Gastrocnemius medialis (tissue), 4 donors: ENCODE results near the gene KIF7. TPM values are rescaled to one million over a fixed set of nuclear protein-coding genes. Genes with fewer than 3 reads are reported as not detected.

Source experiments
- ATAC-seq, 2 donors: fragments of 150-250 bp; one replicate each; pipeline ENCODE4 v1.9.1; 2016
- DNase-seq, 2 donors: peaks; one replicate each; pipeline ENCODE4 v3.0.0-alpha.2; 2019
- H3K27ac ChIP-seq, 4 donors: fragments of 200-600 bp; sonication (generic); 1 replicate in 1 of 4; 2 replicates in 3 of 4; pipeline ENCODE4 v1.5.1; 2016 to 2018; ENCODE audit warnings: mild to moderate bottlenecking in 2 of 4, moderate library complexity in 1 of 4
- H3K27me3 ChIP-seq, 3 donors: fragments of 200-600 bp; sonication (generic) in 2 of 3; 1 replicate in 1 of 3; 2 replicates in 2 of 3; pipeline versions ENCODE4 v1.5.1 to v1.6.0; 2016 to 2019; ENCODE audit warnings: mild to moderate bottlenecking in 1 of 3, moderate library complexity in 1 of 3
- H3K36me3 ChIP-seq, 2 donors: fragments of 200-600 bp; sonication (generic) in 1 of 2; one replicate each; pipeline ENCODE4 v1.5.1; 2017 to 2018
- H3K4me1 ChIP-seq, 2 donors: fragments of 200-600 bp; sonication (generic) in 1 of 2; one replicate each; pipeline ENCODE4 v1.5.1; 2016 to 2017; ENCODE audit warnings: mild to moderate bottlenecking in 2 of 2
- H3K4me3 ChIP-seq, 4 donors: fragments of 200-600 bp; sonication (generic) in 3 of 4; 1 replicate in 1 of 4; 2 replicates in 3 of 4; pipeline ENCODE4 v1.5.1; 2016 to 2019; ENCODE audit warnings: mild to moderate bottlenecking in 2 of 4
- H3K9me3 ChIP-seq, 3 donors: fragments of 200-600 bp; sonication (generic) in 2 of 3; 1 replicate in 1 of 3; 2 replicates in 2 of 3; pipeline ENCODE4 v1.5.1; 2016 to 2019
- POLR2A ChIP-seq, 2 donors: fragments of 450-650 bp; IDR thresholded peaks; one replicate each; pipeline ENCODE4 v1.6.1; 2017; ENCODE audit warnings: antibody characterized with exemption in 2 of 2, mild to moderate bottlenecking in 2 of 2, moderate library complexity in 2 of 2
- in situ Hi-C, 4 donors: fragments of 200-750 bp; cut with MboI; loops; one replicate each; pipeline versions ENCODE4 v1.15.0 to v1.8.0; 2017; ENCODE audit warnings: low sequenced_read_pairs in 4 of 4
- intact Hi-C: fragments of 100-400 bp; cut with DNase I; formaldehyde crosslinking; loops from one replicate; pipeline ENCODE4 v1.15.1; 2023; ENCODE audit warnings: low total_unique reads
- total RNA-seq, 4 donors: library from RNA; depleted of rRNA; stranded (reverse); fragments of >200 nt; gene quantifications; one replicate each; pipeline versions ENCODE4 v1.1.0 to v1.2.3, GENCODE V29; 2016
- TF ChIP-seq, protein P1 (sequence below), 5 experiments: fragments of 450-650 bp in 3 of 5; fragments of 200-600 bp in 2 of 5; sonication (generic) in 2 of 5; IDR thresholded peaks in 4 of 5; conservative IDR thresholded peaks in 1 of 5; 1 replicate in 4 of 5; 2 replicates in 1 of 5; pipeline ENCODE4 v1.5.1; 2016 to 2019; ENCODE audit warnings: antibody characterized with exemption in 5 of 5, mild to moderate bottlenecking in 3 of 5, moderate library complexity in 3 of 5

The KIF7 gene
- total RNA-seq, 4 donors from 2014 or later = 0.19 to 0.66 (median 0.61) TPM

DNA sequence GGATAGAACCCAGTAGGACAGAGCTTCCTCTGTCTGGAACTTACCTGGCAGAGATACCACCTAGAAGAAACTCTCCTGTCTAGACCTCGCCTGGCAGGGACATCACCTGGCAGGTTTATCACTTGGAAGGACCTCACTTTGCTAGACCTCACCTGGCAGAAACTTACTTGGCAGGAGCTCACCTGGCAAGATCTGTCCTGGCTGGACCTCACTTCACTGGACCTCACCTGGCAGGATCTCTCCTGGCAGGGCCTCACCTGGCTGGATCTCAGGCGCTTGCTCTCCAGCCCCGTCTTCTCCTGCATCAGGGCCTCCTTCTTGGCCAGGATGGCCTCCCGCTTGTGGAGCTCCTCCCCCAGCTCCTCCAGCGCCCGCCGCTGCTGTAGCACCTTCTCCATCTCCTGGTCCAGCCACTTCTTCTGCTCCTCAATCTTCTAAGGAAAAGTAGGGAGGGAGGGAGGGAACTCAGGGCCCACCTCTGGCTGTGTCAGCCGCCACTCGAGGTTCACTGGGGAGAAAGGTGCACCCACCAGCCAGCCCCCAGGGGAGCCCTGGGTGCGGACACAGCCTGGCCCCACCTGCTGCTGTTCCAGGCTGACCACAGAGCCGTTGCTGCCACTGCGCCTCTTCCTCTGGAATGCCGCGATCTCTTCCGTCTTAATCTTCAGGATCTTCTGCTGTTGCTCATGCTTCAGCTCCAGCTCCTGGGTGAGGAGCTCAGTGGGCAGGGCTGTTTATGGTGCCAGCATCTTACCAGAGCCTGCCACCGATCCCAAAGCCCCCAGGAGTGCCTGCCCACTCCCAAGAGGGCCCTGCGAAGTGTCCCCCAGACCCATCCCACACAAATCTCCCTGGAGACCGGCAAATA lies 22.5 kb downstream of the KIF7 start:
- Histone ChIP-seq H3K36me3 (no peaks in the 10 kb centered on the region), H3K9me3 (no peaks in the 10 kb centered on the region), H3K4me3 (no peak overlapping the region), H3K4me1 (no peaks in the 10 kb centered on the region), H3K27me3 (no peaks in the 10 kb centered on the region), H3K27ac (no peak overlapping the region)
- in situ Hi-C loops (no loop called here), intact Hi-C loops (no loop called here)
- ATAC-seq (no peak), DNase-seq (no peak)
- no peak for TF ChIP-seq POLR2A (IDR thresholded peaks at IDR 0.05)
- TF ChIP-seq, protein P1, sequence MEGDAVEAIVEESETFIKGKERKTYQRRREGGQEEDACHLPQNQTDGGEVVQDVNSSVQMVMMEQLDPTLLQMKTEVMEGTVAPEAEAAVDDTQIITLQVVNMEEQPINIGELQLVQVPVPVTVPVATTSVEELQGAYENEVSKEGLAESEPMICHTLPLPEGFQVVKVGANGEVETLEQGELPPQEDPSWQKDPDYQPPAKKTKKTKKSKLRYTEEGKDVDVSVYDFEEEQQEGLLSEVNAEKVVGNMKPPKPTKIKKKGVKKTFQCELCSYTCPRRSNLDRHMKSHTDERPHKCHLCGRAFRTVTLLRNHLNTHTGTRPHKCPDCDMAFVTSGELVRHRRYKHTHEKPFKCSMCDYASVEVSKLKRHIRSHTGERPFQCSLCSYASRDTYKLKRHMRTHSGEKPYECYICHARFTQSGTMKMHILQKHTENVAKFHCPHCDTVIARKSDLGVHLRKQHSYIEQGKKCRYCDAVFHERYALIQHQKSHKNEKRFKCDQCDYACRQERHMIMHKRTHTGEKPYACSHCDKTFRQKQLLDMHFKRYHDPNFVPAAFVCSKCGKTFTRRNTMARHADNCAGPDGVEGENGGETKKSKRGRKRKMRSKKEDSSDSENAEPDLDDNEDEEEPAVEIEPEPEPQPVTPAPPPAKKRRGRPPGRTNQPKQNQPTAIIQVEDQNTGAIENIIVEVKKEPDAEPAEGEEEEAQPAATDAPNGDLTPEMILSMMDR (IDR thresholded peaks at IDR 0.05 in 4 of 5, conservative IDR thresholded peaks at IDR 0.05 in 1 of 5) = no peak

DNA sequence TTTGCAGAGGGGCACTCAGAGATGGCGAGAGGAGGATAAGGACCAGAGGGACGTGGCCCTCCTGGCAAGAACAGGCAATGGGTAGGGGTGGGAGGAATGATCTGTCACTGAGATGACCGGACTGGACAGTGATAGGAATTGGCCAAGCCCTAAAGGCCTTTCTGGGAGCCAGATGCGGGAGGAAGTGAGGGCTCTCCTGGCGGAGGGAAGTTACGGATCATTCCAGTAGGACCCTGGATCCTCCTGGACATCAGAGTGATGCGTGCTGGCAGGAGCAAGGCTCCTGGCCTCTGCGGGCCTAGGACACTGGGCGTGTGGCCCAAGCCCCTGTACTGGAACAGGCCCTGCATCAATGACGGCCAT lies 23.4 kb downstream of the KIF7 start:
- in situ Hi-C loops (no loop called here), intact Hi-C loops (no loop called here)
- no peak overlapping the region for H3K27ac ChIP-seq
- H3K4me1 ChIP-seq = no peaks in the 10 kb centered on the region
- H3K27me3 ChIP-seq = no peaks in the 10 kb centered on the region
- TF ChIP-seq, protein P1 (IDR thresholded peaks at IDR 0.05 in 4 of 5, conservative IDR thresholded peaks at IDR 0.05 in 1 of 5) = no peak
- no peak for TF ChIP-seq POLR2A (IDR thresholded peaks at IDR 0.05)
- no peaks in the 10 kb centered on the region for H3K9me3 ChIP-seq
- no peaks in the 10 kb centered on the region for H3K36me3 ChIP-seq
- ATAC-seq (no peak), DNase-seq (no peak)
- H3K4me3 ChIP-seq = no peak overlapping the region

DNA sequence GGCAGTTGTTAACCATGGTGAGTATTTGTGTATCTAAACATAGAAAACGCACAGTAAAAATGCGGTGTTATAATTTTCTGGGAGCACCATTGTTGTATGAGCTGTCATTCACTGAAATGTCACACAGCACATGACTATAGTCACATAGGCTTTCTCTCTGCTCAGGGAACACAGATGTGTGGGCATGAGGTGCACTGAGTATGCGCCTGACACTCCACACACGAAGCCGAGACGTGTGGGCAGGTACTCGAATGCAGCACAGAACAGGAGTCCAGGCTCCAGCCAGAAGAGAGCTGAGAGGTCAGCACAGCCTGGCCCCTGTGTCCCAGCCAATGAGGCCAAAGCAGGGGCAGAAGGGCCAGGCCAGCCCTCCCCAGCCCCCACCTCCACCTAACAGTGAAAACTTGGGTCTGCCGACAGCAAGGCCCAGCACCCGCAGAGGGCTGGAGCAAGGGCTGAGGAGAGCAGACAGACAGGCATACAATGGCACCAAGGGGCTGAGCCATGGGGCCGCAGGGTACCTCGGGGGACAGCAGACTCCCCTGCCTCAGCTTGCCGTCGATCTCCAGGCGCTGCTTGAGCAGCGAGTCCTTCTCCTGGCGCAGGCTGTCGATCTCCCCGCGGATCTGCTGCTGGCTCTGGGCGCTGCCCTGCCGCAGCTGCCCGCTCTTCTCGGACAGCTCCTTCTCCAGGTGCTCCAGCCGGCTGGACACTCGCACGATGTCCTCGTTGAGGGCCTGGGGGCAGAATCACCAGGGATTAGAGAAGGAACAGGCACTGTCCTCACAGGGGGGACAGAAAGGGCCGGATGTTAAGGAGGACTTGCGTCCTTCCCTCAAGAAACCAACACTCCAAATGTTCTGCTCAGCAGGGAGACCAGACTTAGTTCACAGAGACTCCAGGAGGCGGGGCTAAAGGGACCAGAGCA lies 24.0 kb downstream of the KIF7 start:
- intact Hi-C loops (no loop called here), in situ Hi-C loops (no loop called here)
- Histone ChIP-seq H3K27me3 (no peaks in the 10 kb centered on the region), H3K36me3 (no peaks in the 10 kb centered on the region), H3K4me1 (no peaks in the 10 kb centered on the region), H3K27ac (no peak overlapping the region), H3K4me3 (no peak overlapping the region), H3K9me3 (no peaks in the 10 kb centered on the region)
- ATAC-seq (no peak), DNase-seq (no peak)
- TF ChIP-seq, protein P1 (IDR thresholded peaks at IDR 0.05 in 4 of 5, conservative IDR thresholded peaks at IDR 0.05 in 1 of 5) = no peak
- no peak for TF ChIP-seq POLR2A (IDR thresholded peaks at IDR 0.05)

DNA sequence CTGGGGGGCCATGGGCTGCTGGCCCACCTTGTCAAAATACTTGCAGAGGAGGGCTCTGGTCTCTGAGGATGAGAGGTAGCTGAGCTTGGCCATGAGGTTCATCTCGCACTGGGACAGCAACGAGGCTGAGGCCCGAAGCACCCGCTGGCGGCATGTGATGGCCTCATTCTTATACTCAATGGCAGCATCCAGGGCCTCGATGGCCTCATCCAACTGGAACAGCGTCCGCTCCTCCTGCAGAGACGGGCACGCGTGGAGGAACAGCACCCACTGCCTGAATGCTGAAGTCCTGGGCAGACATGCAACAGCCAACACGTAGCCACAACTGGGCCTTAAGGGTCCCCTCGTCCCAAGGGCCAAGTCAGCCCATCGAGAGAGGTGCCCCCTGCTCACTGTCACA lies 25.0 kb downstream of the KIF7 start:
- Histone ChIP-seq H3K4me1 (no peaks in the 10 kb centered on the region), H3K4me3 (no peak overlapping the region), H3K27me3 (no peaks in the 10 kb centered on the region), H3K27ac (no peak overlapping the region), H3K36me3 (no peaks in the 10 kb centered on the region), H3K9me3 (no peaks in the 10 kb centered on the region)
- ATAC-seq = no peak
- TF ChIP-seq POLR2A (IDR thresholded peaks at IDR 0.05) = no peak
- DNase-seq = no peak
- in situ Hi-C loops (no loop called here), intact Hi-C loops (no loop called here)

DNA sequence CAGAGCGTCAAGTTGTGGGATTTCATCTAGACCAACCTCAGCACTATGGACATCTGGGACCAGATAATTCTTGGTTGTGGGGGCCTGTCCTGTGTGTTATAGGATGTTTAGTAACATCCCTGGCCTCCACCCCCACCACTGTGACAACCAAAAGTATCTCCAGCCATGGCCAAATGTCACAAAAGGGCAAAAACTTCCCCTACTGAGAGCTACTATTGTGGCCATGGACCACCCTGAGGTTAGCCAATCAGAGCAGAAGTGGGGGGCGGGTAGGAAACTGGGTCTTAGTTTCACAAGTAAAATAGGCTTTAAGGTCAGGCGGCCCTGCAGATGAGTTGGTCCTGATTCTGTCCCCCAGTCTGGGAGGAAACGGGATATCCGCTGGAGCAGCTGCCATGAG lies 25.4 kb downstream of the KIF7 start:
- intact Hi-C loops (no loop called here), in situ Hi-C loops (no loop called here)
- DNase-seq (no peak), ATAC-seq (no peak)
- Histone ChIP-seq H3K27ac (no peak overlapping the region), H3K36me3 (no peaks in the 10 kb centered on the region), H3K4me1 (no peaks in the 10 kb centered on the region), H3K9me3 (no peaks in the 10 kb centered on the region), H3K4me3 (no peak overlapping the region), H3K27me3 (no peaks in the 10 kb centered on the region)
- no peak for TF ChIP-seq POLR2A (IDR thresholded peaks at IDR 0.05)
- TF ChIP-seq, protein P1 (IDR thresholded peaks at IDR 0.05 in 4 of 5, conservative IDR thresholded peaks at IDR 0.05 in 1 of 5) = no peak
